HL-60 (cell line): ENCODE measurements around the gene EVPL.

Experiments
- DNase-seq, 2 experiments: peaks; one replicate each; pipeline ENCODE4 v3.0.0-alpha.2; 2010 to 2020; ENCODE audit warnings: low read depth in 1 of 2, low spot score in 1 of 2
- H3K27ac ChIP-seq: fragments of 250-450 bp; sonication (Bioruptor Pico); replicated peaks from 2 replicates; pipeline ENCODE4 v1.5.1; 2020; ENCODE audit warnings: mild to moderate bottlenecking, moderate library complexity
- H3K27me3 ChIP-seq: fragments of 250-450 bp; sonication (Bioruptor Pico); 2 replicates; pipeline ENCODE4 v1.5.1; 2021; ENCODE audit warnings: mild to moderate bottlenecking, moderate library complexity; ENCODE audit not compliant: insufficient read depth, poor library complexity, severe bottlenecking
- H3K4me3 ChIP-seq: replicated peaks from 2 replicates; pipeline ENCODE4 v1.5.1; 2011; ENCODE audit warnings: mild to moderate bottlenecking, control low read depth, low read length; ENCODE audit not compliant: insufficient read depth
- CTCF ChIP-seq: IDR thresholded peaks from one replicate; pipeline ENCODE4 v1.5.1; 2011; ENCODE audit warnings: low read length, control low read depth, inconsistent platforms; ENCODE audit not compliant: insufficient read depth
- GABPA ChIP-seq: IDR thresholded peaks from 2 replicates; pipeline ENCODE4 v1.6.1; 2012; ENCODE audit warnings: low read depth
- POLR2AphosphoS5 ChIP-seq: IDR thresholded peaks from 2 replicates; pipeline ENCODE4 v1.6.1; 2012; ENCODE audit warnings: low read depth
- REST ChIP-seq: IDR thresholded peaks from 2 replicates; pipeline ENCODE4 v1.6.1; 2012; ENCODE audit warnings: low read depth; ENCODE audit not compliant: insufficient replicate concordance
- SPI1 ChIP-seq: IDR thresholded peaks from 2 replicates; pipeline ENCODE4 v1.6.1; 2012; ENCODE audit warnings: low read depth, mild to moderate bottlenecking, borderline replicate concordance

The EVPL gene

GRCh38 chr17:75991396-75991795, 35.7 kb downstream of the EVPL start:
- TF ChIP-seq SPI1 (no peak), POLR2AphosphoS5 (no peak), REST (no peak), CTCF (no peak), GABPA (no peak)
- Histone ChIP-seq H3K27ac (no peak overlapping the region), H3K27me3 (no peaks in the 10 kb centered on the region), H3K4me3 (no peak overlapping the region)
- DNase-seq: no peak

- DNase-seq: no peak
- H3K27me3 ChIP-seq: no peaks in the 10 kb centered on the region
- H3K4me3 ChIP-seq: no peak overlapping the region
- TF ChIP-seq CTCF (no peak), SPI1 (no peak), REST (no peak), POLR2AphosphoS5 (no peak), GABPA (no peak)
- no peak overlapping the region for H3K27ac ChIP-seq
Measured at GRCh38 chr17:75987041-75987440, 40.1 kb downstream of the EVPL start.

DNA sequence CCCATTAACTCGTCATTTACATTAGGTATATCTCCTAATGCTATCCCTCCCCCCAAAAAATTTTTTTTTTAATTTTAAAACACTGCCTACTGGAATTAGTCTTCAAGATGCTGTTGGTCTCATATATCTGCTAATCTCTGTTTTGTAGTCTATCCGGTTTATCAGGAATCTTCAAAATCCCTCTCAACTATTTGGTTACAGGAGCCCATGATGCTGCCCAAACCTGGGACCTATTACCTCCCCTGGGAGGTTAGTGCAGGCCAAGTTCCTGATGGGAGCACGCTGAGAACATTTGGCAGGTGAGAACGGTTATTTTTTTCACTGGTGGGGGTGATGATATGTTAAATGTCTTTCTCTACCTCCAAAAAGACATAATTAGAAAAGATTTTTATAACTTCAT, 41.1 kb downstream of the EVPL start:
- Histone ChIP-seq H3K27ac (no peak overlapping the region), H3K4me3 (no peak overlapping the region), H3K27me3 (no peaks in the 10 kb centered on the region)
- DNase-seq: no peak
- no peak for TF ChIP-seq REST
- TF ChIP-seq CTCF: no peak
- no peak for TF ChIP-seq SPI1
- TF ChIP-seq POLR2AphosphoS5: no peak
